BE2C (cell line): ENCODE results near the gene STARD13.

ENCODE experiments used
- DNase-seq: peaks from one replicate; pipeline ENCODE4 v3.0.0-alpha.2; 2020
- H3K27me3 ChIP-seq: fragments of 250-450 bp; sonication (Bioruptor Pico); 2 replicates; pipeline ENCODE4 v1.5.1; 2020; ENCODE audit warnings: mild to moderate bottlenecking
- H3K36me3 ChIP-seq: fragments of 250-450 bp; sonication (Bioruptor Pico); 2 replicates; pipeline ENCODE4 v1.5.1; 2020; ENCODE audit warnings: mild to moderate bottlenecking
- H3K4me1 ChIP-seq: fragments of 250-450 bp; sonication (Bioruptor Pico); 2 replicates; pipeline ENCODE4 v1.5.1; 2020
- H3K4me3 ChIP-seq: 2 replicates; pipeline ENCODE4 v1.5.1; 2011; ENCODE audit warnings: low read depth, low read length
- H3K9me3 ChIP-seq: fragments of 250-450 bp; sonication (Bioruptor Pico); 2 replicates; pipeline ENCODE4 v1.5.1; 2020
- CTCF ChIP-seq: IDR thresholded peaks from 2 replicates; pipeline ENCODE4 v1.5.1; 2012; ENCODE audit warnings: mild to moderate bottlenecking, low read depth, low read length

STARD13 gene

GRCh38 chr13:33218426-33218825 lies 67.1 kb downstream of the STARD13 start:
- Histone ChIP-seq H3K27me3 (no peaks in the 10 kb centered on the region), H3K9me3 (no peaks in the 10 kb centered on the region), H3K36me3 (no peaks in the 10 kb centered on the region), H3K4me3 (no peak overlapping the region), H3K4me1 (peaks cover 24% of the 10 kb centered on the region)
- no peak for TF ChIP-seq CTCF
- no peak for DNase-seq

- Histone ChIP-seq H3K9me3 (no peaks in the 10 kb centered on the region), H3K27me3 (no peaks in the 10 kb centered on the region), H3K4me3 (no peak overlapping the region), H3K36me3 (no peaks in the 10 kb centered on the region), H3K4me1 (peaks cover 25% of the 10 kb centered on the region)
- no peak for TF ChIP-seq CTCF
- DNase-seq, result no peak
These were observed 67.5 kb downstream of the STARD13 start for GRCh38 chr13:33218020-33218419.

- peak; percentile 24 for DNase-seq
- no peak for TF ChIP-seq CTCF
- Histone ChIP-seq H3K4me3 (no peak overlapping the region), H3K9me3 (no peaks in the 10 kb centered on the region), H3K4me1 (peaks cover 20% of the 10 kb centered on the region), H3K27me3 (no peaks in the 10 kb centered on the region), H3K36me3 (no peaks in the 10 kb centered on the region)
These were observed 68.3 kb downstream of the STARD13 start for GRCh38 chr13:33217256-33217655.

- peaks cover 20% of the 10 kb centered on the region for H3K4me1 ChIP-seq
- no peaks in the 10 kb centered on the region for H3K9me3 ChIP-seq
- no peaks in the 10 kb centered on the region for H3K27me3 ChIP-seq
- no peak overlapping the region for H3K4me3 ChIP-seq
- DNase-seq, result no peak
- no peak for TF ChIP-seq CTCF
- H3K36me3 ChIP-seq, result no peaks in the 10 kb centered on the region
These were observed 71.8 kb downstream of the STARD13 start for GRCh38 chr13:33213797-33214196.

- no peak for DNase-seq
- no peaks in the 10 kb centered on the region for H3K27me3 ChIP-seq
- no peak for TF ChIP-seq CTCF
- no peaks in the 10 kb centered on the region for H3K36me3 ChIP-seq
- no peaks in the 10 kb centered on the region for H3K9me3 ChIP-seq
- peaks cover 21% of the 10 kb centered on the region for H3K4me1 ChIP-seq
- H3K4me3 ChIP-seq, result no peak overlapping the region
These were observed 72.4 kb downstream of the STARD13 start for GRCh38 chr13:33213024-33213768.

GRCh38 chr13:33212396-33212795 lies 73.2 kb downstream of the STARD13 start:
- no peak for DNase-seq
- no peak overlapping the region for H3K4me3 ChIP-seq
- H3K9me3 ChIP-seq, result no peaks in the 10 kb centered on the region
- H3K4me1 ChIP-seq, result peaks cover 27% of the 10 kb centered on the region
- no peak for TF ChIP-seq CTCF
- H3K27me3 ChIP-seq, result no peaks in the 10 kb centered on the region
- H3K36me3 ChIP-seq, result no peaks in the 10 kb centered on the region
